Spleen (tissue), 11 donors: ENCODE measurements around the gene PEX11B. TPM values are rescaled to one million over a fixed set of nuclear protein-coding genes. Genes with fewer than 3 reads are reported as not detected.

ENCODE experiments used
- DNase-seq: peaks from one replicate; pipeline ENCODE4 v3.0.0-alpha.2; 2020
- H3K27ac ChIP-seq, 8 donors: fragments of 200-600 bp; sonication (generic) in 7 of 8; 1 replicate in 4 of 8; 2 replicates in 4 of 8; pipeline versions ENCODE4 v1.5.0 to v1.8.0; 2016 to 2021; ENCODE audit warnings: inconsistent platforms in 4 of 8, mild to moderate bottlenecking in 4 of 8, moderate library complexity in 1 of 8
- H3K27me3 ChIP-seq, 7 donors: fragments of 200-600 bp; sonication (generic) in 6 of 7; replicated peaks in 1 of 7; 1 replicate in 4 of 7; 2 replicates in 3 of 7; pipeline versions ENCODE4 v1.5.0 to v1.8.0; 2016 to 2021; ENCODE audit warnings: inconsistent platforms in 3 of 7, mild to moderate bottlenecking in 1 of 7
- H3K36me3 ChIP-seq, 6 donors: fragments of 200-600 bp; sonication (generic) in 5 of 6; 1 replicate in 4 of 6; 2 replicates in 2 of 6; pipeline versions ENCODE4 v1.5.0 to v1.8.0; 2016 to 2021; ENCODE audit warnings: inconsistent platforms in 2 of 6
- H3K4me1 ChIP-seq, 6 donors: fragments of 200-600 bp; sonication (generic) in 5 of 6; 1 replicate in 3 of 6; 2 replicates in 3 of 6; pipeline versions ENCODE4 v1.5.0 to v1.8.0; 2016 to 2021; ENCODE audit warnings: inconsistent platforms in 3 of 6
- H3K4me3 ChIP-seq, 8 donors: fragments of 200-600 bp; sonication (generic) in 7 of 8; 1 replicate in 4 of 8; 2 replicates in 4 of 8; pipeline versions ENCODE4 v1.5.0 to v1.8.0; 2016 to 2021; ENCODE audit warnings: inconsistent platforms in 4 of 8, mild to moderate bottlenecking in 4 of 8, moderate library complexity in 2 of 8
- H3K9me3 ChIP-seq, 8 donors: fragments of 200-600 bp; sonication (generic) in 7 of 8; 1 replicate in 4 of 8; 2 replicates in 4 of 8; pipeline versions ENCODE4 v1.5.0 to v1.8.0; 2016 to 2021; ENCODE audit warnings: inconsistent platforms in 4 of 8
- CTCF ChIP-seq, 11 experiments: fragments of 200-600 bp in 7 of 11; fragments of 450-650 bp in 4 of 11; sonication (generic) in 4 of 11; IDR thresholded peaks in 8 of 11; conservative IDR thresholded peaks in 3 of 11; 1 replicate in 7 of 11; 2 replicates in 4 of 11; pipeline versions ENCODE4 v1.4.0 to v1.8.0; 2016 to 2021; ENCODE audit warnings: antibody characterized with exemption in 11 of 11, inconsistent platforms in 4 of 11, mild to moderate bottlenecking in 1 of 11
- POLR2A ChIP-seq, 3 donors: fragments of 450-650 bp; IDR thresholded peaks; one replicate each; pipeline ENCODE4 v1.5.1; 2017; ENCODE audit warnings: antibody characterized with exemption in 3 of 3, mild to moderate bottlenecking in 1 of 3
- POLR2AphosphoS5 ChIP-seq, 3 donors: sonication (generic); formaldehyde crosslinking; IDR thresholded peaks; one replicate each; pipeline ENCODE4 v1.5.1; 2017; ENCODE audit warnings: antibody characterized with exemption in 3 of 3
- WGBS, 5 donors: extraction: QIAGEN DNeasy Blood & Tissue Kit in 3 of 5; methylation state at CpG; one replicate each; pipeline versions ENCODE4 v1.1.5 to v1.1.7; 2013 to 2018; 5-methylcytosine and 5-hydroxymethylcytosine counted together
- intact Hi-C: fragments of 100-400 bp; cut with DNase I; formaldehyde crosslinking; loops from one replicate; pipeline ENCODE4 v1.15.0; 2023; ENCODE audit warnings: low total_unique reads
- polyA plus RNA-seq, 3 donors: library from polyadenylated mRNA; stranded (reverse); fragments of 200-250 nt; gene quantifications; one replicate each; pipeline ENCODE4 v1.2.1, GENCODE V29; 2013
- total RNA-seq, 7 donors: library from RNA; depleted of rRNA in 3 of 7; stranded (reverse); fragments of >200 nt in 3 of 7; fragmentation: NEBNext Ultra II Directional in 4 of 7; extraction: Animal tissue kit (Norgen Biotek cat#: 25700) in 4 of 7; gene quantifications; one replicate each; pipeline versions ENCODE4 v1.1.0 to v1.2.1, GENCODE V29; 2016 to 2021
- donor health status: healthy with polysubstance abuse.
- donor health status: DM: no; HTN: no; CAD: no; lungs with moderate emphysema.
- donor health status: DM: no; HTN: no; CAD: no.
- donor health status: Bipolar disorder and iron deficiency.
- donor health status: healthy.
- donor health status: DM: no; HTN: no; CAD: no.
- donor health status: DM: yes; HTN: yes; CAD: no.

The PEX11B gene
- total and polyA plus RNA-seq, 10 donors: 20.3 to 35.4 (median 27.4) TPM

GRCh38 chr1:145946477-145946986, 28.0 kb upstream of the PEX11B start:
- peaks cover 0 to 41% (median 16%) of the 10 kb centered on the region in 6 donors for H3K4me1 ChIP-seq
- WGBS, 5 donors: 93 to 96% (median 94%) methylated on average over 4 of the region's 4 CpGs
- no peak for TF ChIP-seq CTCF (IDR thresholded peaks at IDR 0.05 in 8 of 11, conservative IDR thresholded peaks at IDR 0.05 in 3 of 11)
- TF ChIP-seq POLR2A (IDR thresholded peaks at IDR 0.05): no peak
- no peak for TF ChIP-seq POLR2AphosphoS5 (IDR thresholded peaks at IDR 0.05)
- no peak overlapping the region for H3K4me3 ChIP-seq
- H3K27me3 ChIP-seq: no peaks in the 10 kb centered on the region
- no peak for DNase-seq
- no peak overlapping the region for H3K27ac ChIP-seq
- H3K9me3 ChIP-seq: no peaks in the 10 kb centered on the region
- intact Hi-C loops: no loop called here
- H3K36me3 ChIP-seq: peaks cover 0 to 87% (median 20%) of the 10 kb centered on the region in 6 donors

- WGBS, 5 donors: 78 to 99% (median 97%) methylated on average over 3 of the region's 3 CpGs
Measured at GRCh38 chr1:145944532-145944931, 26.0 kb upstream of the PEX11B start.

GRCh38 chr1:145942871-145943270, 24.4 kb upstream of the PEX11B start:
- H3K27ac ChIP-seq: peak overlapping the region in 6 of 8 donors; percentile 16 to 66 (median 48)
- no peak for TF ChIP-seq CTCF (IDR thresholded peaks at IDR 0.05 in 8 of 11, conservative IDR thresholded peaks at IDR 0.05 in 3 of 11)
- no peak for TF ChIP-seq POLR2AphosphoS5 (IDR thresholded peaks at IDR 0.05)
- TF ChIP-seq POLR2A (IDR thresholded peaks at IDR 0.05): no peak
- no peaks in the 10 kb centered on the region for H3K27me3 ChIP-seq
- H3K9me3 ChIP-seq: no peaks in the 10 kb centered on the region
- peaks cover 0 to 20% (median 4%) of the 10 kb centered on the region in 6 donors for H3K4me1 ChIP-seq
- intact Hi-C loops: no loop called here
- WGBS, 5 donors: 69 to 83% (median 76%) methylated on average over 6 of the region's 6 CpGs
- peaks cover 0 to 95% (median 30%) of the 10 kb centered on the region in 6 donors for H3K36me3 ChIP-seq
- H3K4me3 ChIP-seq: no peak overlapping the region
- no peak for DNase-seq

More at GRCh38 chr1:145944532-145944931, 26.0 kb upstream of the PEX11B start:
- Histone ChIP-seq H3K4me3 (no peak overlapping the region), H3K27me3 (no peaks in the 10 kb centered on the region), H3K4me1 (peaks cover 0 to 25% (median 7%) of the 10 kb centered on the region in 6 donors), H3K27ac (no peak overlapping the region), H3K9me3 (no peaks in the 10 kb centered on the region), H3K36me3 (peaks cover 0 to 88% (median 30%) of the 10 kb centered on the region in 6 donors)
- no peak for TF ChIP-seq POLR2A (IDR thresholded peaks at IDR 0.05)
- TF ChIP-seq CTCF (IDR thresholded peaks at IDR 0.05 in 8 of 11, conservative IDR thresholded peaks at IDR 0.05 in 3 of 11): no peak
- TF ChIP-seq POLR2AphosphoS5 (IDR thresholded peaks at IDR 0.05): no peak
- no peak for DNase-seq
- intact Hi-C loops: no loop called here

- Histone ChIP-seq H3K4me1 (peaks cover 0 to 25% (median 7%) of the 10 kb centered on the region in 6 donors), H3K27ac (peak overlapping the region in 5 of 8 donors; percentile 4 to 66 (median 56)), H3K4me3 (no peak overlapping the region), H3K36me3 (peaks cover 0 to 97% (median 30%) of the 10 kb centered on the region in 6 donors), H3K27me3 (no peaks in the 10 kb centered on the region), H3K9me3 (no peaks in the 10 kb centered on the region)
- intact Hi-C loops: no loop called here
- 73 to 91% (median 79%) methylated on average over 4 of the region's 4 CpGs for WGBS, 5 donors
- DNase-seq: no peak
- TF ChIP-seq POLR2AphosphoS5 (IDR thresholded peaks at IDR 0.05): no peak
- no peak for TF ChIP-seq POLR2A (IDR thresholded peaks at IDR 0.05)
- no peak for TF ChIP-seq CTCF (IDR thresholded peaks at IDR 0.05 in 8 of 11, conservative IDR thresholded peaks at IDR 0.05 in 3 of 11)
Measured at GRCh38 chr1:145942405-145942804, 23.9 kb upstream of the PEX11B start.
